HG02571 (cell line): ENCODE measurements around the gene SYNE4.
"Not testable (repeated sequence)": the region's sequence is repeated elsewhere in the genome, so short reads cannot be mapped to it uniquely, and the experiment has no call there.

Source experiments
- ATAC-seq: cut with Tn5 transposase; IDR thresholded peaks from one replicate; pipeline ENCODE4 v1.9.1; 2021; ENCODE audit warnings: mild to moderate bottlenecking, moderate library complexity; ENCODE audit not compliant: unreplicated experiment

SYNE4 gene

GRCh38 chr19:35990771-35991730, 17.6 kb downstream of the SYNE4 start:
- no peak for ATAC-seq

DNA sequence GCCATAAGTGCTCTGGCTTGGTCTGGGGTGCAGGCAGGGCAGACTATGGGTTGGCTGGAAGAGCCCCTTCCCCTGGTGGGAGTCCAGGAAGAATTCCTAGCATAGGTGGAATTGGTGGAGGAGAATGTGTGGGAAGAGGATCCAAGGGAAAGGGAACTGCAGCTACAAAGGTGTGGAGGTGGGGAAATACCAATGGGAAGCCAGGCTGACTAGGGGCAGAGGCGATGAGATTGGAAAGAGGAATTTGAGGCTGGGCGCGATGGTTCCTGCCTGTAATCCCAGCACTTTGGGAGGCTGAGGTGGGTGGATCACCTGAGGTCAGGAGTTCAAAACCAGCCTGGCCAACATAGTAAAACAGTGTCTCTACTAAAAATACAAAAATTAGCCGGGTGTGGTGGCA, 18.5 kb downstream of the SYNE4 start:
- no peak for ATAC-seq

- ATAC-seq = no peak
Observed at GRCh38 chr19:35988824-35989223, 19.8 kb downstream of the SYNE4 start.

DNA sequence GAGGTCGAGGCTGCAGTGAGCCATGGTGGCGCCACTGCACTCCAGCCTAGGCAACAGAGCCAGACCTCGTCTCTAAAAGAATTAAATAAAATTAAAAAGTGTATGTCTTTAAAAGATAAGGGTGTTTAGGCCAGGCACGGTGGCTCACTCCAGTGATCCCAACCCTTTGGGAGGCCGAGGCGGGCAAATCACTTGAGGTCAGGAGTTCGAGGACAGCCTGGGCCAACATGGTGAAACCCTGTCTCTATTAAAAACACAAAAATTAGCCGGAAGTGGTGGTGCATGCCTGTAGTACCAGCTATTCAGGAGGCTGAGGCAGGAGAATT, 21.1 kb downstream of the SYNE4 start:
- ATAC-seq = no peak

- no peak for ATAC-seq
Observed at GRCh38 chr19:35986664-35987570, 21.7 kb downstream of the SYNE4 start.

DNA sequence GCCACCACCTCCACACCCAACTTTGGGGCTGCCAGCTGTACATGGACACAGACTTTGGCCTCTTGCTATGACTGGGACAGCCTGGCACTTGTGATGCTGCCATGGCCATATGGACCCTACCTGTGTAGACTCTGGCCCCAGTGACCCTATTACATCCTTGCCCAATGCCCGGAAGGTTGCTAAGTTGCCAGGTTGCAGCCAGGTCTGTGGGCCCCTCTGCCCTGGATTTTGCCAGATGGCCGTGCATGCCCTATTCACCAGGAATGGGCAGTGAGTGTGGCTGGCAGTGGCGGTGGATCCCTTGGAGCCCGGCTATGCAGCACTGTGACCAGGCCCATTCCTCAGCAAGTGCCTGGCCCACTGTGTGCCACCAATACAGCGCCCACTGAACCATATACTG, 22.5 kb downstream of the SYNE4 start:
- ATAC-seq = no peak

GRCh38 chr19:35983177-35983576, 25.4 kb downstream of the SYNE4 start:
- ATAC-seq = no peak

GRCh38 chr19:35980997-35981396, 27.6 kb downstream of the SYNE4 start:
- ATAC-seq = not testable (repeated sequence)

DNA sequence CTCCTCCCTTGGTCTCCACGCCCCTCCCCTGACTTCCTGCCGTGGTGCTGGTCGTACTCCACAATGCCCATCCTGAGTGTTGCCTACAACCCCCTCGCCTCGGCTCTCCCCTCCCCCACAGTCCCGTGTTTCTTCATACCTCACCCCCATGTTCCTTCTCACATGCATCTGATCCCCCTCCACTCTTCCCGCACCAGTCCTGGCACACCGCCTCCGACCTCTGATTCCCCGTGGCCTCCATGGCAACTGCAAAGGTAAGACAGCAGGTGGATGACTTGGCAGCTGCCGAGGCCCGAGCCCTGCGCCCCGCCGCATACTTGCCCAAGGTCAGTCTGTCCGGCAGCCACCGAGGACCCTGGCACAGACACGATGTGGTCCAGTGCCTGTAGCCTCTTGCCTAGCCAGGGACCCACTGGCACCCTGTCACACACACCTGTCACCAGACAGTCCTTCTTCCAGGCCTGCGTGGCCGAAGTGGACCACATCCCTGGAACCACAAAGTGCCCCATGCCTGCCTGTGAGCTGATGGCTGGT, 29.7 kb downstream of the SYNE4 start:
- no peak for ATAC-seq

DNA sequence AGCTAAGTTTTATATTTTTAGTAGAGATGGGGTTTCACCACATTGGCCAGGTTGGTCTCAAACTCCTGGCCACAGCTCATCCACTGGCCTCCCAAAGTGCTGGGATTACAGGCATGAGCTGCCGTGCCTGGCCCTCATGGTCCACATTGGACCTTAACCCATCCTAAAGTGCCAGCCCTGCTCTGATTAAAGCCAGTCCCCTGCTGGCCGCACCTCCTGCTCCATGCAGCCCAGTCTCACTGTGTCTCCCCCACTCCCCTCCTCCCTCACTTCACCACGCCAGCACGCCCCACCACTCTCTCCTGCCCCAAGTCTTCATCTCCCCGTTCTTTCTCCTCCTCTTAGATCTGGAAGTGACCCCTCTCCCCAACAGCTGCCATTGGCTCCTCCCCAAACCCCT, 30.3 kb downstream of the SYNE4 start:
- ATAC-seq = no peak

DNA sequence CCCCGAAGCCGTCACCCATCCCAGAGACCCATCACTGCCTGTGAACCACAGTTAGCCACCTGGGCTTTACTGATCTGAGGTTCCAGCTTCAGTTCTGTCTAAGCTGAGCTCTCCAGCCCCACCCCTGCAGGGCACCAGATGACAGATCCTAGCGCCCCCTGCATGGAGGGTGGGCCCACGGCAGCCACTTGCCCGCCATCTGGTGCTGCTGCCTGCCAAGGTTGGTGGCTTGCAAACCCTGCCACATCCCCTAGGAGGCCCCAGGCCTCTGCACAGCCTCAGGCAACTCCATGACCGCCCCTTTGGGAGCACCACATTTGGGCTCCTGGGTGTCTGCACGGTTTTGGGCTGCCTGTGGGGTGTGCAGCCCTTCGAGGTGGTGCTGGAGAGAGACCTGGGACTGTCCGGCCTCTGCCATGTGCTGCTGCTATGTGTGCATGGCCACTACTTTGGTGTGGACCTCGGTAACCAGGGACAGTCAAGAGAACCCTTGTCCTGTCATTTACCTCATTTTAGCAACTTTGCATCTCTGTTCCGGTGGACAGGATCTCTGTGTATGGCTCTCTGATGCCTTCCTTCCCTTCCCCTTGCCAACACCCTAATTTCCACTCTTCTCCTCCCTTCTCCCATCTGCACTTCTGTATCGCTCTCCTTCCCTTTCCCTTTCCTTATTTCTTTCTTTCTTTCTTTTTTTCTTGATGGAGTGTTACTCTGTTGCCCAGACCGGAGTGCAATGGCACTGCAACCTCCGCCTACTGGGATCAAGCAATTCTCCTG, 31.0 kb downstream of the SYNE4 start:
- ATAC-seq = no peak

DNA sequence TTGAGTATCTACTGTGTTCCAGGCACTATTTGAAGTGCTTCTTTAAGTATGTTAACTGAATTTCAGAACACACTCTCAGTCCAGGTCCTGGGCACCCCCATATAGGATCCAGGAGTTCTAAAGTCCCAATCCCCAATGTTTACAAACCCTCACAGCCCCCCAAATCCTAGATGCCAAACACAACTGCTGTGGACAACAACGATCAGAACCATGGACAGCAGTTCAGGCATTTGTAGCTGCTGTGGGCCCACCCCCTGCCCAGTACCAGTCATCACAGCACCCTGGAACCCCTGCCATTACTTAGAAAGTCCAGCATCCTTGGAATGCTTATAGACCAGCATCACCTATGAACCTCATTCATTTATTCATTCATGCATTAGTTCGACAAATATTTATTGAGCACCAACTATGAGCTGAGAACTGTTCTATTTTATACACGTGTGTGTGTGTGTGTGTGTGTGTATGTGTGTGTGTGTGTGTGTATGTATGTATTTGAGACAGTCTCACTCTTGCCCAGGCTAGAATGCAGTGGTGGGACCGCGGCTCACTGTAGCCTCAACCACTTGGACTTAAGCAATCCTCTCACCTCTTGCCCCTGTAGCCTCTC, 32.9 kb downstream of the SYNE4 start:
- ATAC-seq = no peak

DNA sequence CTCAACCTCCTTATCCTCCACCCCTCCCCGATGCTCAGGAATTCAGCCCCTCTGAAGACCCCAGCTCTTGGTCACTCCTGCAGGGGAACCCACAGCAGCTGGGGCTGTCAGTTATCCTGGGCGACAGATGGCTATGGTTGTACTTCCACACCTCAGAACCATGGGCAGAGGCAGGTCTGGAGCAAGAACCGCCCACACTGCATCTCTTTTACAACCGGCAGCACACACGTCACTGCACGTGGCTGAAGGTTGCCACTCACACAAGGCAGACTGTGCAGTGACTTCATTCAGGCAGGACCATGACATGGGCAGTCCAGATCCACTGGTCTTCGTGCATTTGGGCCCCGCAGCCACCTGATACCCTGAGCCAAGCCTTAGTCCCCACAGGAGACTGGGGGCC, 35.1 kb downstream of the SYNE4 start:
- no peak for ATAC-seq

DNA sequence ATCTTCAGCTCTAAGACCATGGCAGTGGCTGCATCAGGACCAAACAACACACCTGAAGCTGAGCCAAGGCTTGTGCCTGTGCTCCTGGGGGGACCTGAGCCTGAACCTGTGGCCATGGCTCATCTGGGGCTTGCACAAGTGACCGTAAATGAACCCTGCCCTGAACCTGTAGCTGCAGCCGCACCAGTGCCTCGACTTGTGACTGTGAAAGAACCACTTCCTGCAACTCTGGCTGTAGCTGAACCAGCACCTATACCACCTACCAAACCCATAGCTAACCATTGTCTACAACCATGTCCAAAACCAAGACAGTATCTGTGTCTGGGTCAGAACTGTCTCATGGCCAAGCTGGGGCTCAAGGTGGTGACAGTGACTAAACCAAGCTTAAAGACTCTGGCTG, 41.8 kb downstream of the SYNE4 start:
- no peak for ATAC-seq

GRCh38 chr19:35963514-35963913, 45.1 kb downstream of the SYNE4 start:
- no peak for ATAC-seq

DNA sequence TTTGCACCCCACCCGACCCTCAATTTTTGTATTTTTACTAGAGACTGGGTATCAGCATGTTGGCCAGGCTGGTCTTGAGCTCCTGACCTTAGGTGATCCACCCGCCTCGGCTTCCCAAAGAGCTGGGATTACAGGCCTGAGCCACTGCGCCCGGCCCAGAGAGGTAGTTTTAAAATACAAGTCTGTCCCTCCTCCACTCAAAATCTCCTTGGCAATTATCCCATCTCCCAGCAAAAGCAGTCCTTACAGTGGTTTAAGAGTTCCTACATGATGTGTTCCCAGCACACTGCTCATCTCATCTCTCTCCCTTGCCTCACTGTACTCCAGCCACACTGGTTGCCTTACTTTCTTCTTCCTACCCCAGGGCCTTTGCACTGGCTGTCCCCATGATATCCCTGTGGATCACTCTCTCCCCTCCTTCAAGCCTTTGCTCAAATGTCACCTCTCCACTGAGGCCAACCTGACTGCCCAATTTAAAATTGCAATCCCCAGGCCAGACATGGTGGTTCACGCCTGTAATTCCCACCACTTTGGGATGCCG, 48.1 kb downstream of the SYNE4 start:
- ATAC-seq = no peak

GRCh38 chr19:35959968-35960320, 48.7 kb downstream of the SYNE4 start:
- ATAC-seq = no peak

DNA sequence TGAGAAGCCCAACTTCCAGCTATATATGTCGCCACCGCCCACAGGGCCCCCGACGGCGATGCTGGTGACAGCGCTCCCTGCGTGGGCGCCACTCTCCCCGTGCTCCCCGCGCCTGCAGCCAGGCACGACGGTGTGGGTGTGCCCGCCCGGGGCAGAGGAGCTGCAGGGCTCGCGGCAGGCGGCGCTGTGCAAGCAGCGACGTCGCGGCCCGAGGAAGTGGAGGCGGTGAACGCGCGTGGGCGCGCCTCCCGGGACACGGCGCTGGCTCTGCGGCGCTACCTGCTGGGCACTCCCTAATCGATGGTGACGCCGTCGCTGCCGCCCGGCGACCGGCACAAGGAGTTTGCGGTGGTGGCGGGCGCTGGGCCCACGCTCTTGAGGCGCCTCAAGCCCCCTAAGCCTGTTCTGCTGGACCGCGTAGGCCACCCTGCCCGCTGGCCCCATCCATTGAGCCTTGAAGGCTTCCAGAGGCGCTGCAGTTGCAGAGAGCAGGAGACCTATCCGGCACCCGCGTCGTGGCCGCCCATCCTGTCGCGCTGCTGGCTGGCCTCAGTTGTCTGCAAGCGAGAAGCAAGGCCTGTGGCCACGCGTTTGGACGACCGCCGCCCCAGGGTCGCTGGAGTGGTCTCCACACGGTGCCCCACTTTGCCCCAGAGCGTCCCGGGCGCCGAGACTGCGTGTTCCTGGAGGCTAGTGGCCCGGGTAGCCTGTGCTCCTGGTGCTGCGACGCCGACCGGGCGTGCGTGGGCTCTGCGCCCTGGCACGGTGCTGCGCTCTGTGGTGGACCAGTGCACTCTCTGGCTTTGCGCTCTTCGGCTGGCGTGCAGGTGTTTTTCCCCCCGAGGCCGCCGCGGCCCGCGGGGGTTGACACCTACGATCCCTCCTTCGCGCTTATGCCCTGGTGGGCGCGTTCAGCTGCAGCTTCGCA, 49.3 kb downstream of the SYNE4 start:
- ATAC-seq = no peak

- no peak for ATAC-seq
Observed at GRCh38 chr19:35958660-35959039, 50.0 kb downstream of the SYNE4 start.
